Subcutaneous adipose tissue (tissue), 4 donors: Measurements from ENCODE around the gene CAMTA1. TPM values are rescaled to one million over a fixed set of nuclear protein-coding genes. Genes with fewer than 3 reads are reported as not detected.

Experiments used
- CTCF ChIP-seq: fragments of 450-650 bp; IDR thresholded peaks from one replicate; pipeline ENCODE4 v1.5.1; 2016; ENCODE audit warnings: low read depth, mild to moderate bottlenecking, control low read depth, antibody characterized with exemption, moderate library complexity
- total RNA-seq, 4 donors: library from RNA; depleted of rRNA; stranded (reverse); fragments of >200 nt; gene quantifications; one replicate each; pipeline ENCODE4 v1.1.0, GENCODE V29; 2016

CAMTA1 gene
- total RNA-seq, 4 donors from 2014 or later, result 58.6 to 82.5 (median 78.0) TPM

DNA sequence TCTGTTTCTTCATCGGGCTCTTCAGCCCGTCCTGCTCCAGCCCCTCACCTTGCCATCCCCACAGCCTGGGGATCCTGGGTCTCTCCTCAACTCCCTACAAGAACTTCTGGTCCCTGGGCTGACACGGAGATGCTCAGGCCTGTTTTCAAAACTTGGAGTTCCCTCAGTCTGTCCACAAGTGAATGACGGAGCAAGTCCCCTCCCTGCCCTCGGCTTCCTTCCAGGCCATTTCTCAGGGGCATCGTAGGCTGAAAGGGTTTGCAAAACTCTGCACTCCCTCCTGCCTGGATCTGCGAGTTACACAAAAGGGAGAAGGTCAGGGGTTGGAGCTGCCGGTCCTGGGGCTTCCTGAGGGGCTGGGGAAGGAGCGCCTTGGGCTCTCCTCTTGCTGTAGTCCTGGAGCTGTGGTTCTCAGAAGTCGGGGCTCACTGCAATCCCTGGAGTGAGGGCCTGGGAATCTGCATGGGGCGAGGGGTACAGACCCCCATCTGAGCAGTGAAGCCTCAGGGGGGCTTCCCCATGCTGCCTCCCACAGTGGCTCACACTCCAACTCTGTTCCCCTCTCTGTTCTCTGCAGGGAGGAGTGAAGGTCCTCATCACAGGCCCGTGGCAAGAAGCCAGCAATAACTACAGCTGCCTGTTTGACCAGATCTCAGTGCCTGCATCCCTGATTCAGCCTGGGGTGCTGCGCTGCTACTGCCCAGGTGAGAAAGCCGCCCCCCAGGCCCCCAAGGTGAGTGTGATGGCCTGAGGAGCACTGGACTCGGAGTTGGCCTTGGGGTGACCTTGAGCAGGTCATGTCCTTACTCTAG is 885.3 kb downstream of the CAMTA1 start:
- TF ChIP-seq CTCF, result no peak

GRCh38 chr1:7671146-7671465 is 885.9 kb downstream of the CAMTA1 start:
- TF ChIP-seq CTCF, result no peak

- no peak for TF ChIP-seq CTCF
These were observed 886.4 kb downstream of the CAMTA1 start for GRCh38 chr1:7671676-7672075.

DNA sequence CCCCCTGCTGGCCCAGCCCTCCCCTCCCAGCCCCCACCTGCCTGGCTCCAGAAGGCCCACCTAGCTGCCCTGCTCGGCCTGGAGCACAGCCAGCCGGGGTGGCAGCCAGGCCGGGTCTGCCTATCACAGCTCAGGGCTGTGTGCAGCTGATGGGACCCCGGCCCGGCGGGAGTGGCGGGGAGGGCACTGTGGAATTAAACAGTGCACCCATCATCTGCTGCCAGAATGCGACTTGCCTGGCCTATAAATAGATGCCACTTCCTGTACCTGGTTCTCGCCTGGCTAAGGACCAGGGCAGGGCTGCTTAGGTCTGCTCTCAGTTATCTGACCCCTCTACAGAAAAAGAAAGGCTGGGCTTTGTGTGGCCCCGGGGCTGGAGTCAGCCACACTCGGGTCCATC is 887.6 kb downstream of the CAMTA1 start:
- no peak for TF ChIP-seq CTCF

GRCh38 chr1:7674972-7675371 is 889.7 kb downstream of the CAMTA1 start:
- TF ChIP-seq CTCF, result no peak

DNA sequence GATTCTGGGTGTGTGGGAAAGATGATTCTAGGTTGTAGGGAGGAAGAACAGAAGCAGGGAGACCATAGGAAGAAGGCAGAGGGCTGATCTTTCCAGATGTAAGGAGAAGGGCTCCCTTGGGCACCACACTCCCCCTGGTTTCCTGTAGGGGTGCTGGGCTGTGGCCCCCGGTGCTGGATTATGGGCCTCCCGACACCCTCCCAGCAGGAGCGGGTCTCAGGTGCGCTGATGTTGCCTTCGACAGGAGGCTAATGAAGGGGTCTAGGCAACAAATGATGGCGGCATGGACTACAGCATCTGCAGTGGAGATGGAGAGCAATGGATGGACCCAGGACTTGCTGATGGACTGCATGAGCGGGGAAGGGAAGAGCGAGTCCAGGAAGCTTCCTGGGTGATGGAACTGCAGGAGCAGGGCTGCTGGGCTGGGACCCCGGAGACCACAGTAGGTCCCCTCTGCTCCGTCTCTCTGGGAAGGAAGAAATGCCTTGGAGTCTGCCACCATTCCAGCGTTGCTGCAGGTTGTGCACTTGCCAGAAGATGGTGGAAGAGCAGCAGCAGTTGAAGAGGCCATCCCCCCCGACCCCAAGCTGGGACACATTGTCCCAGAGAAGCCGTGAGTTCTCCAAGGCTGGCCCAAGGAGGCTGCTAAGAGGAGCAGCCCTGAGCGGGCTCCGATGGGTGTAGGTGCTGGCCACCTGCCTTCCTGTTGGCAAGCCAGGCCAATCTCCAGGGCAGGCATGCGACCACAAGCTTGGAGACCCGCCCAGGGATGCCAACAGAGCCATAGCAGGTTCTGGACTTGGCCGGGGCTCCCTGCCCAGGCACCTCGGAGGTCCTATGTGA is 890.4 kb downstream of the CAMTA1 start:
- TF ChIP-seq CTCF, result no peak

DNA sequence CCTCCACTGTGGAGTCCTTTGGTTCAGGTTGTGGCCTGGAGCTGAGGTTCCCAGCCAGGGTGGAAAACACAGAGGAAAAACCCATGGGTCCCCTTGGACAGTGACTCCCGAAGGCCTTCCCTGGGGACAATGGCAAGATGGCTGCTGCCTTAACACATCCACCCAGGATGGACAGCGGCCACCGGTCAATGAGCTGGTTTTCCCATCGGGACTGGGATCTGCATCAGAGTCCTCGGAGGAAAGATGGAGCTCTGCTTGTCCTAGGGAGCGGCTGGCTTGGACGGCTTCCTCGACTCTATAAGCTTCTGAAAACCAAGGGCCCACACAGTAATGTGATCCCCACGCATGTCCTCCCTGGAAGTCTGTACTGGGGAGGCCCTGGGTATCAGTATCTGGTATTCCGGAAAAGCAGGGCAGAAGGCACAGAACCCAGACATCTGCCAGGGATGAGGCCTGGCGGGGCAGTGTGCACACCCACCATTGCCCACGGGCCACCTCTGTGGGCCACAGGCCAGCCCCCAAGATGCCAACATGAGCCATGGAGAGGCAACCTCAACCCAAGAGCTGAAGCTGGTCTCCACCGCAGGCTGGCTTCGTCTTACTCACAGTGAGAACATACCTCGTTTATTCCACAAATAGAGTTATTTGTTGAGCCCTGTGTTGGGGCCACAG is 891.2 kb downstream of the CAMTA1 start:
- TF ChIP-seq CTCF, result no peak
